Gastrocnemius medialis (tissue), 4 donors: Measurements from ENCODE around the gene AQP11. TPM values are rescaled to one million over a fixed set of nuclear protein-coding genes. Genes with fewer than 3 reads are reported as not detected.

ENCODE experiments used
- ATAC-seq, 2 donors: fragments of 150-250 bp; one replicate each; pipeline ENCODE4 v1.9.1; 2016
- DNase-seq, 2 donors: peaks; one replicate each; pipeline ENCODE4 v3.0.0-alpha.2; 2019
- H3K27ac ChIP-seq, 4 donors: fragments of 200-600 bp; sonication (generic); 1 replicate in 1 of 4; 2 replicates in 3 of 4; pipeline ENCODE4 v1.5.1; 2016 to 2018; ENCODE audit warnings: mild to moderate bottlenecking in 2 of 4, moderate library complexity in 1 of 4
- H3K27me3 ChIP-seq, 3 donors: fragments of 200-600 bp; sonication (generic) in 2 of 3; 1 replicate in 1 of 3; 2 replicates in 2 of 3; pipeline versions ENCODE4 v1.5.1 to v1.6.0; 2016 to 2019; ENCODE audit warnings: mild to moderate bottlenecking in 1 of 3, moderate library complexity in 1 of 3
- H3K36me3 ChIP-seq, 2 donors: fragments of 200-600 bp; sonication (generic) in 1 of 2; one replicate each; pipeline ENCODE4 v1.5.1; 2017 to 2018
- H3K4me1 ChIP-seq, 2 donors: fragments of 200-600 bp; sonication (generic) in 1 of 2; one replicate each; pipeline ENCODE4 v1.5.1; 2016 to 2017; ENCODE audit warnings: mild to moderate bottlenecking in 2 of 2
- H3K4me3 ChIP-seq, 4 donors: fragments of 200-600 bp; sonication (generic) in 3 of 4; 1 replicate in 1 of 4; 2 replicates in 3 of 4; pipeline ENCODE4 v1.5.1; 2016 to 2019; ENCODE audit warnings: mild to moderate bottlenecking in 2 of 4
- H3K9me3 ChIP-seq, 3 donors: fragments of 200-600 bp; sonication (generic) in 2 of 3; 1 replicate in 1 of 3; 2 replicates in 2 of 3; pipeline ENCODE4 v1.5.1; 2016 to 2019
- POLR2A ChIP-seq, 2 donors: fragments of 450-650 bp; IDR thresholded peaks; one replicate each; pipeline ENCODE4 v1.6.1; 2017; ENCODE audit warnings: antibody characterized with exemption in 2 of 2, mild to moderate bottlenecking in 2 of 2, moderate library complexity in 2 of 2
- in situ Hi-C, 4 donors: fragments of 200-750 bp; cut with MboI; loops; one replicate each; pipeline versions ENCODE4 v1.15.0 to v1.8.0; 2017; ENCODE audit warnings: low sequenced_read_pairs in 4 of 4
- intact Hi-C: fragments of 100-400 bp; cut with DNase I; formaldehyde crosslinking; loops from one replicate; pipeline ENCODE4 v1.15.1; 2023; ENCODE audit warnings: low total_unique reads
- total RNA-seq, 4 donors: library from RNA; depleted of rRNA; stranded (reverse); fragments of >200 nt; gene quantifications; one replicate each; pipeline versions ENCODE4 v1.1.0 to v1.2.3, GENCODE V29; 2016
- TF ChIP-seq, protein P1 (sequence below), 5 experiments: fragments of 450-650 bp in 3 of 5; fragments of 200-600 bp in 2 of 5; sonication (generic) in 2 of 5; IDR thresholded peaks in 4 of 5; conservative IDR thresholded peaks in 1 of 5; 1 replicate in 4 of 5; 2 replicates in 1 of 5; pipeline ENCODE4 v1.5.1; 2016 to 2019; ENCODE audit warnings: antibody characterized with exemption in 5 of 5, mild to moderate bottlenecking in 3 of 5, moderate library complexity in 3 of 5

AQP11 gene
- total RNA-seq, 4 donors from 2014 or later: 0.11 to 0.82 (median 0.46) TPM; not detected in 1

DNA sequence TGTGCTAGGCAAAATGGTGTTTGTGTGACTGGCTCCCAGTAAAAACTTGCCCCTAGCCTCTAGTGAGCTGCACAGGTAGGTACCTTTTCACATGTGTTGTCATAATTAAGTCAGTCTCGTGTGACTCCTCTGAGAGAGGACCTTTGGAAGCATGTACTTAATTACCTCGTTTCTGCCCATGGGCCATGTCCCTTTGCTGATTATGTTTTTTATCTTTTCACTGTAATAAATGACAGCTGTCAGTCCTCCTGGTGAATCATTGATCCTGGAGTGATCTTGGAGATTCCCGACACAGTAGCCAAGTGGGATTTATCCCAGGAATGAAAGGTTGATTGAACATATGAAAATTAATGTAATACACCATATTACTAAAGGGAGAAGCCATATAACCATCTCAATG is 60.4 kb downstream of the AQP11 start:
- ATAC-seq (no peak), DNase-seq (no peak)
- no peak overlapping the region for H3K4me3 ChIP-seq
- H3K27me3 ChIP-seq: no peaks in the 10 kb centered on the region
- no peaks in the 10 kb centered on the region for H3K4me1 ChIP-seq
- no peaks in the 10 kb centered on the region for H3K9me3 ChIP-seq
- no peak overlapping the region for H3K27ac ChIP-seq
- TF ChIP-seq, protein P1, sequence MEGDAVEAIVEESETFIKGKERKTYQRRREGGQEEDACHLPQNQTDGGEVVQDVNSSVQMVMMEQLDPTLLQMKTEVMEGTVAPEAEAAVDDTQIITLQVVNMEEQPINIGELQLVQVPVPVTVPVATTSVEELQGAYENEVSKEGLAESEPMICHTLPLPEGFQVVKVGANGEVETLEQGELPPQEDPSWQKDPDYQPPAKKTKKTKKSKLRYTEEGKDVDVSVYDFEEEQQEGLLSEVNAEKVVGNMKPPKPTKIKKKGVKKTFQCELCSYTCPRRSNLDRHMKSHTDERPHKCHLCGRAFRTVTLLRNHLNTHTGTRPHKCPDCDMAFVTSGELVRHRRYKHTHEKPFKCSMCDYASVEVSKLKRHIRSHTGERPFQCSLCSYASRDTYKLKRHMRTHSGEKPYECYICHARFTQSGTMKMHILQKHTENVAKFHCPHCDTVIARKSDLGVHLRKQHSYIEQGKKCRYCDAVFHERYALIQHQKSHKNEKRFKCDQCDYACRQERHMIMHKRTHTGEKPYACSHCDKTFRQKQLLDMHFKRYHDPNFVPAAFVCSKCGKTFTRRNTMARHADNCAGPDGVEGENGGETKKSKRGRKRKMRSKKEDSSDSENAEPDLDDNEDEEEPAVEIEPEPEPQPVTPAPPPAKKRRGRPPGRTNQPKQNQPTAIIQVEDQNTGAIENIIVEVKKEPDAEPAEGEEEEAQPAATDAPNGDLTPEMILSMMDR (IDR thresholded peaks at IDR 0.05 in 4 of 5, conservative IDR thresholded peaks at IDR 0.05 in 1 of 5): no peak
- TF ChIP-seq POLR2A (IDR thresholded peaks at IDR 0.05): no peak
- H3K36me3 ChIP-seq: no peaks in the 10 kb centered on the region
- intact Hi-C loops (no loop called here), in situ Hi-C loops (no loop called here)

DNA sequence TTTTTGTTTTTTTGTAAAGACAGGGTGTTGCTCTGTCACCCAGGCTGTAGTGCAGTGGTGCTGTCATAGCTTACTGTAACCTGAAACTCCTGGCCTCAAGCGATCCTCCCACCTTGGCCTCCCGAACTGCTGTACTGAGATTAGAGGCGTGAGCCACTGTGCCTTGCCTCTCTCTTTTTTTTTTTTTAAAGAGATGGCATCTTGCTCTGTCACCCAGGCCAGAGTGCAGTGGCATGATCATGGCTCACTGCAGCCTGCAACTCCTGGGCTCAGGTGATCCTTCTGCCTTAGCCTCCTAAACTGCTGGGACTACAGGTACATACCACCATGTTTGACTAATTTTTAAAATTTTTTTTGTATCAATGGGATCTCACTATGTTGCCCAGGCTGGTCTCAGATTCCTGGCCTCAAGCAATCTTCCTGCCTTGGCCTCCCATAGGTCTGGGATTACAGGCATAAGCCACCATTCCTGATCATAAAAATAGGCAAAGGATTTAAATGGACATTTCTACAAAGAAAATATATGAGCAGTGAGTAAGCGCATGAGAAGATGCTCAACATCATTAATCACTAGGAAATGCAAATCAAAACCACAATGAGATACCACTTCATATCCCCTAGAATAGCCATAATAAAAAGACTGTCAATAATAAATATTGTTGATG is 65.1 kb downstream of the AQP11 start:
- TF ChIP-seq, protein P1 (IDR thresholded peaks at IDR 0.05 in 4 of 5, conservative IDR thresholded peaks at IDR 0.05 in 1 of 5): no peak
- no peak for TF ChIP-seq POLR2A (IDR thresholded peaks at IDR 0.05)
- DNase-seq (no peak), ATAC-seq (no peak)
- Histone ChIP-seq H3K9me3 (no peaks in the 10 kb centered on the region), H3K27ac (no peak overlapping the region), H3K4me3 (no peak overlapping the region), H3K4me1 (no peaks in the 10 kb centered on the region), H3K27me3 (no peaks in the 10 kb centered on the region), H3K36me3 (no peaks in the 10 kb centered on the region)
- intact Hi-C loops (no loop called here), in situ Hi-C loops (no loop called here)

DNA sequence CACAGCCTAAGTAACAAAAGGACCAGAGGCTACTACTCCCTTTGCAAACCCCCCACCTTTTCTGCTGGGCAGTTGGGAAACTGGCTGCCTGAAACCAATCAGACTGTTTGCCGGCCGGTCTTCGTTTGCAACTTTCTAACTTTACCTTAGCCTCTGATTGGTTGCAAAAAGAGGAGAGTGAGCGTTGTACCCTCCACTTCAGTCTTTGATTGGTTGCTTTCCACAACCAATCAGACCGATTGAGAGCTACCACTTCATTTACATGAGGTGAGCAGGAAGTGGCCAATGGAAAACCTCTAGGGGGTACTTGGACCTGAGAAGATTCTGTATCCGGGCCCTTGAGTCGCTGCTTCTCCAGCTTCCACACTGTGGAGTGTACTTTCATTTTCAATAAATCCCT is 66.6 kb downstream of the AQP11 start:
- DNase-seq: no peak
- Histone ChIP-seq H3K4me1 (no peaks in the 10 kb centered on the region), H3K27me3 (no peaks in the 10 kb centered on the region), H3K36me3 (no peaks in the 10 kb centered on the region), H3K9me3 (no peaks in the 10 kb centered on the region), H3K27ac (no peak overlapping the region), H3K4me3 (no peak overlapping the region)
- intact Hi-C loops (no loop called here), in situ Hi-C loops (no loop called here)
- ATAC-seq: no peak
- TF ChIP-seq, protein P1 (IDR thresholded peaks at IDR 0.05 in 4 of 5, conservative IDR thresholded peaks at IDR 0.05 in 1 of 5): no peak
- no peak for TF ChIP-seq POLR2A (IDR thresholded peaks at IDR 0.05)

DNA sequence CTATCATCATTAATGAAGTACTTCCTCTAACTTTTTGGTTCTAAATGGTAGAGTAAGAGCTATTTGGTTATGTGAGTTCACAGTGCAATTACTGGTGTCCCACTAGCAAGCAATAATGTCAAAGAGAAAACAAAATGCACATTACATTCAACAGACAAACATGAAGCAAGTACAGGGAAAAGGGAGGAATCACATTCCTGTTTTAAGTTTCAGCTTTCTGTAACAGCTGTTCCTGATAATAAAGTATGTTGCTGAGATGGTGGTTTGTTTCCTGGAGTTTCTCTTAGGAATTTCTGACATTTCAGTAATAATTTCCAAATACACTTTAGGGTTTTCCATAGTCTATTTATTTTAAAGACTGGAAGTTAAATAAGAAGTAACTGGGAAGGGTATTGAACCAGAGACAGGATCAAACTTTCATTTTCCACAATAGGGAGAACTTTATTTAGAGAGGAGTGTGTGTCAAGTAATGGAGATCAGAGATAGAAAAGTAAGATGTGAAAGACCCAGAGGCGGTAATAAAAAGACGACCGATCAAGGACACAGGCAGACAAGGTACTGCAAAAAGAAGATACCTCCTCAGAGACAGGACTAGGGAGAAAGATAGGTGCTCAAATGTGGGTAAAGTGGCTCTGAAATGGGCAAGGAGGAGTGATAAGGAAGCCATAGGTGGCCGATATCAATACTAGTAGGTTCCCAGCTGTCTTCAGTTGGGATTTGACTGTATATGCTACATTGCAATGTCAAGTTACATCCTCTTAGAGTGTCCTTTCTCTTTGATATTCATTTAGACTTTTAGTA is 68.7 kb downstream of the AQP11 start:
- no peaks in the 10 kb centered on the region for H3K27me3 ChIP-seq
- no peaks in the 10 kb centered on the region for H3K4me1 ChIP-seq
- DNase-seq (no peak), ATAC-seq (no peak)
- no peaks in the 10 kb centered on the region for H3K36me3 ChIP-seq
- no peak for TF ChIP-seq POLR2A (IDR thresholded peaks at IDR 0.05)
- TF ChIP-seq, protein P1 (IDR thresholded peaks at IDR 0.05 in 4 of 5, conservative IDR thresholded peaks at IDR 0.05 in 1 of 5): no peak
- intact Hi-C loops (no loop called here), in situ Hi-C loops (no loop called here)
- no peaks in the 10 kb centered on the region for H3K9me3 ChIP-seq
- no peak overlapping the region for H3K27ac ChIP-seq
- no peak overlapping the region for H3K4me3 ChIP-seq

Other genes with a start within 250 kb of the AQP11 start
- gene PAK1, start 115.9 kb upstream of the AQP11 start, total RNA-seq: 10 to 100 TPM; 22.3 to 34.4 (median 27.9) TPM
- gene CLNS1A, start 47.8 kb downstream of the AQP11 start, total RNA-seq: 10 to 100 TPM; 47.0 to 92.0 (median 81.3) TPM
- gene RSF1, start 230.8 kb downstream of the AQP11 start, total RNA-seq: 10 to 100 TPM; 17.9 to 48.4 (median 45.7) TPM
- gene AAMDC, start 231.2 kb downstream of the AQP11 start, total RNA-seq: 10 to 100 TPM; 32.4 to 70.3 (median 48.3) TPM